Mucosa of stomach (tissue), 1 donor: ENCODE data around the gene MYO10.
A peak's percentile ranks its signal among the peaks of the same experiment; 100 is the strongest.

ENCODE experiments used
- H3K27me3 ChIP-seq: one replicate; pipeline ENCODE4 v1.7.0; 2013; ENCODE audit warnings: mild to moderate bottlenecking, low read length; ENCODE audit not compliant: control insufficient read depth, insufficient read depth
- H3K36me3 ChIP-seq: one replicate; pipeline ENCODE4 v1.7.0; 2013; ENCODE audit warnings: low read length; ENCODE audit not compliant: control insufficient read depth, insufficient read depth
- H3K4me1 ChIP-seq: one replicate; pipeline ENCODE4 v1.7.0; 2013; ENCODE audit warnings: mild to moderate bottlenecking, low read length; ENCODE audit not compliant: control insufficient read depth, insufficient read depth
- H3K4me3 ChIP-seq: one replicate; pipeline ENCODE4 v1.7.0; 2013; ENCODE audit warnings: low read length
- H3K9ac ChIP-seq: one replicate; pipeline ENCODE4 v1.7.0; 2013; ENCODE audit warnings: mild to moderate bottlenecking, low read length, moderate library complexity
- H3K9me3 ChIP-seq: one replicate; pipeline ENCODE4 v1.7.0; 2013; ENCODE audit warnings: mild to moderate bottlenecking, low read length, moderate library complexity; ENCODE audit not compliant: control insufficient read depth
- donor health status: Pancreatic carcinoma.

Gene MYO10

GRCh38 chr5:16907270-16907669 is 28.8 kb downstream of the MYO10 start:
- no peak overlapping the region for H3K9ac ChIP-seq
- H3K4me3 ChIP-seq = no peak overlapping the region
- no peaks in the 10 kb centered on the region for H3K9me3 ChIP-seq
- H3K36me3 ChIP-seq = no peaks in the 10 kb centered on the region
- H3K4me1 ChIP-seq = peaks cover 26% of the 10 kb centered on the region
- H3K27me3 ChIP-seq = no peaks in the 10 kb centered on the region

DNA sequence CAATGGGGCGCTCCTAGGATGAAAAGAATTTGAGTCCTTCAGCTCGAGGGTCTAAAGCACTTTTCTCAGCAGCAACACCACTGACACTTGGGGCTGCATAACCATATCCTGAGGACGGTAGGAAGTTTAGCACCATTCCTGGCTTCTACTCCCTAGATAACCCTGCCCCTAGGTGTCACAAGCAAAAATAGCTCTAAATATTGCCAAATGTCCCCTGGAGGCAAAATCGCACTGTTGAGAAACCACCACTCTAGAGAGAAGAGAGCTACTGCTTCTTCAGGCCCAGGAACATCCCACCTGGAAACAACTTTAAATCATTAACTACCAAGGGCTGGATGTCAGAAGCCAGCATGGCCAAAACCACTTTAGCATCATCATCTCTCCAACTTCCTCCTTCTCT is 29.8 kb downstream of the MYO10 start:
- Histone ChIP-seq H3K4me1 (peaks cover 29% of the 10 kb centered on the region), H3K27me3 (no peaks in the 10 kb centered on the region), H3K4me3 (no peak overlapping the region), H3K9me3 (no peaks in the 10 kb centered on the region), H3K36me3 (no peaks in the 10 kb centered on the region), H3K9ac (no peak overlapping the region)

DNA sequence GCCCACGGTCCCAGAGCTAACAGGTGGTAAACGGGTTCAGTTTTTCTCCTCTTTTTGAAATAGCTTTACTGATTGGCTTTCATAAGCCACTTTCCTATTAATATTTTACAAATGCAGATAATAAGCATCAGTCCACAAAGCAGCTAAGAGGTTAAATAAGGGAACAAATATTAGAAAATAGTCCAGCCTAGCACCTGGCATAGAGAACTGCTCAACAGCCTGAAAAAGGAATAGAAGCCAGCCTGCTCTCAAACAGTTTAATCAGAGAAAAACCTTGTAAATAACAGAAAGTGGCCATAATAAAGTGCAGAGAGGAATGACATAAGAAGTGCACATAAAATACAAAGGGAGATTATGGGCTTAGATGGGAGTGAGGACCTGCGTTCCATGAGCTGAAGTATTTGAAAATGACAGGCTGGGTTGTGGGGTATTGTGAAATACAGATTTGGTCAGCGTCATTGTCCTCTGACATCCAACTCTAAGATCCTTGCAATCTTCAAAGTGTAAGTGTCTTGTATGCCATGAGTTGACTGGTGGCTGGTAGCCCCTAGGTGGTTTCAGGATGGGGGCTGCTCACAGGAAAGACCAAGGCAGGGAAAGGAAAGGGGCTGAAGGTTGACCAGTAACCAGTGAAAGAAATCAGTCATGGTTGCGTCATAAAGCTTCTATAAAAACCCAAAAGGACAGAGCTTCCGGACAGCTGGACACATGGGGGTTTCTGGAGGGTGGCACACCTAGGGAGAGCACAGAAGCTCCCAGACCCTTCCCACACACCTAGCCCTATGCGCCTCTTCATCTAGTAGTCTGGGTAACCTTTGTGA is 32.4 kb downstream of the MYO10 start:
- H3K36me3 ChIP-seq = no peaks in the 10 kb centered on the region
- no peaks in the 10 kb centered on the region for H3K9me3 ChIP-seq
- H3K4me3 ChIP-seq = no peak overlapping the region
- no peak overlapping the region for H3K9ac ChIP-seq
- peaks cover 23% of the 10 kb centered on the region for H3K4me1 ChIP-seq
- H3K27me3 ChIP-seq = no peaks in the 10 kb centered on the region

- Histone ChIP-seq H3K9ac (no peak overlapping the region), H3K36me3 (no peaks in the 10 kb centered on the region), H3K4me3 (no peak overlapping the region), H3K9me3 (no peaks in the 10 kb centered on the region), H3K27me3 (no peaks in the 10 kb centered on the region), H3K4me1 (peaks cover 25% of the 10 kb centered on the region)
Observed at GRCh38 chr5:16902846-16903245, 33.2 kb downstream of the MYO10 start.

- H3K9me3 ChIP-seq = no peaks in the 10 kb centered on the region
- H3K27me3 ChIP-seq = no peaks in the 10 kb centered on the region
- H3K36me3 ChIP-seq = no peaks in the 10 kb centered on the region
- no peak overlapping the region for H3K4me3 ChIP-seq
- peaks cover 38% of the 10 kb centered on the region for H3K4me1 ChIP-seq
- no peak overlapping the region for H3K9ac ChIP-seq
Observed at GRCh38 chr5:16901021-16901644, 35.0 kb downstream of the MYO10 start.

GRCh38 chr5:16899171-16899570 is 36.9 kb downstream of the MYO10 start:
- no peaks in the 10 kb centered on the region for H3K27me3 ChIP-seq
- no peak overlapping the region for H3K4me3 ChIP-seq
- H3K36me3 ChIP-seq = no peaks in the 10 kb centered on the region
- no peak overlapping the region for H3K9ac ChIP-seq
- H3K4me1 ChIP-seq = peaks cover 56% of the 10 kb centered on the region
- H3K9me3 ChIP-seq = no peaks in the 10 kb centered on the region

DNA sequence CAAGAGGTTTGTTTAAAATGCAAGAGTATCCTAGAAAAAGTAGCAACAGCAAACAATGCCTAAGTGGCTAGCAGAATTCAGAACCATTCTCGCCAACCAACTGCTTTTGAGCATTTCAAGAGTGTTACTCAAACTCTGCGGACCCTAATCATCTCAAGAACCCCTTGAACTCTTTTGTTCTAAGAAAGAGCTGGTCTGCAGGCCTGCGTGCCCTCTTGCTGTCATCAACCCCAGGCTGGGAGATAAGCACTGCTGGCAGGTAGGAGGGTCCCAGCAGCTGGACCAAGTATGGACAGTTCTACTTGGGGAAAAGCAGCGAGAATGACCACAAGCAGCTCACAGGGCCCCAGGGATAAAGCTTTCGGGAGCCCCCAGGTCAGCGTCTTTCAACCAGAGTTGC is 38.3 kb downstream of the MYO10 start:
- Histone ChIP-seq H3K9ac (no peak overlapping the region), H3K36me3 (no peaks in the 10 kb centered on the region), H3K27me3 (no peaks in the 10 kb centered on the region), H3K9me3 (no peaks in the 10 kb centered on the region), H3K4me3 (no peak overlapping the region), H3K4me1 (peaks cover 55% of the 10 kb centered on the region)

DNA sequence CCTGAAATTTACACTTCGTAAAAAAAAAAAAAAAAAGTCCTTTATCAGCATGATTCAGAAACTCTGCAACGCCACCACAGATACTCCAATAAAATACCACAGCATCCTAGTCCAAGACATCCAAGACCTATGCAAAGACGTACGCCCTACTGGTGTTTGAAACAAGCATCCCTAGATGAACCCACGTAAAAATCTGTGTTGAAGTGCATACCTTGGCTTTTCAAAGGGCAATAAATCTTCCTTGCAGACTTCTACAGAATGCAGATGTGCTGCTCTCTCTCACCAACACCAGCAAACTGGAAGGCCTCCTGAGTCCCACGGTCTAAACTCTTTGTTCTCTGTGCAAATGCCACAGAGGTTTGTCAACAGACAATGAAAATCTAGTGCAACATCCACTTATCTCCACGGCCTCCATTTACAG is 38.8 kb downstream of the MYO10 start:
- Histone ChIP-seq H3K9me3 (no peaks in the 10 kb centered on the region), H3K4me3 (no peak overlapping the region), H3K9ac (no peak overlapping the region), H3K36me3 (no peaks in the 10 kb centered on the region), H3K27me3 (no peaks in the 10 kb centered on the region), H3K4me1 (peaks cover 51% of the 10 kb centered on the region)

DNA sequence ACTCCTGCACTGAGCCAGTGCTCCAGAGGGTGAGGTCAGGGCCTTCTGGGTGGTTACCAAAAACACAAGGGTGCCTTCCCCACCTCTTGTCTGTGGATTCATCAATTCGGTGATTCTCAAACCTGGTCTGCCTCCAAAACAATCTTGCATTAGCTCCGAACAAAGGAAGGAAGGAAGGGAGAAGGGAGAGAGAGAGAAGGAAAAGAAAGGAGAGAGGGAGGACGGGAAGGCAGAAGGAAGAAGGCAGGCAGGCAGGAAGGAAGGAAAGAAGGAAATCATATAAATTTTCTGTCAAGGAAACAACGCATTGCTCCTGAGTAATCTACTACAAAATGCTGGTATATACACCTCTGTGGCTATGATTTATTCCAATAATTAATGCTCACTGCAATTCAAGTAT is 39.3 kb downstream of the MYO10 start:
- no peak overlapping the region for H3K4me3 ChIP-seq
- H3K9ac ChIP-seq = no peak overlapping the region
- H3K9me3 ChIP-seq = no peaks in the 10 kb centered on the region
- no peaks in the 10 kb centered on the region for H3K27me3 ChIP-seq
- H3K4me1 ChIP-seq = peaks cover 51% of the 10 kb centered on the region
- H3K36me3 ChIP-seq = no peaks in the 10 kb centered on the region

- H3K36me3 ChIP-seq = no peaks in the 10 kb centered on the region
- no peak overlapping the region for H3K9ac ChIP-seq
- H3K9me3 ChIP-seq = no peaks in the 10 kb centered on the region
- H3K4me1 ChIP-seq = peaks cover 53% of the 10 kb centered on the region
- H3K4me3 ChIP-seq = peak overlapping the region; percentile 10
- H3K27me3 ChIP-seq = no peaks in the 10 kb centered on the region
Observed at GRCh38 chr5:16894236-16895057, 41.6 kb downstream of the MYO10 start.

DNA sequence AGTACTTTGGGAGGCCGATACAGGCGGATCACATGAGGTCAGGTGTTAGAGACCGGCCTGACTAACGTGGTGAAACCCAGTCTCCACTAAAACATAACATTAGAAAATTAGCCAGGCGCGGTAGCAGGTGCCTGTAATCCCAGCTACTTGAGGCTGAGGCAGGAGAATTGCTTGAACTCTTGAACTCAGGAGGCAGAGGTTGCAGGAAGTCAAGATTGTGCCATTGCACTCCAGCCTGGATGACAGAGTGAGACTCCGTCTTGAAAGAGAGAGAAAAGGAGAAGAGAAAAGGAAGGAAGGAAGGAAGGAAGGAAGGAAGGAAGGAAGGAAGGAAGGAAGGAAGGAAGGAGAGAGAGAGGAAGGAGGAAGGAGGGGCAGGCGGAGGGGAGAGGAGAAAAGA is 45.1 kb downstream of the MYO10 start:
- Histone ChIP-seq H3K27me3 (no peaks in the 10 kb centered on the region), H3K9me3 (no peaks in the 10 kb centered on the region), H3K36me3 (no peaks in the 10 kb centered on the region), H3K9ac (no peak overlapping the region), H3K4me3 (no peak overlapping the region), H3K4me1 (peaks cover 56% of the 10 kb centered on the region)

GRCh38 chr5:16889972-16890519 is 46.0 kb downstream of the MYO10 start:
- Histone ChIP-seq H3K4me1 (peaks cover 54% of the 10 kb centered on the region), H3K27me3 (no peaks in the 10 kb centered on the region), H3K9me3 (no peaks in the 10 kb centered on the region)

More at GRCh38 chr5:16889972-16890519, 46.0 kb downstream of the MYO10 start:
- H3K36me3 ChIP-seq = no peaks in the 10 kb centered on the region
- H3K4me3 ChIP-seq = no peak overlapping the region
- H3K9ac ChIP-seq = no peak overlapping the region
